ENCODE measurements around the gene CDKN1C. TPM values are rescaled to one million over a fixed set of nuclear protein-coding genes. Genes with fewer than 3 reads are reported as not detected.

CDKN1C gene
- total RNA-seq, 1 experiment from 2014 or later, result 15.4 TPM

DNA sequence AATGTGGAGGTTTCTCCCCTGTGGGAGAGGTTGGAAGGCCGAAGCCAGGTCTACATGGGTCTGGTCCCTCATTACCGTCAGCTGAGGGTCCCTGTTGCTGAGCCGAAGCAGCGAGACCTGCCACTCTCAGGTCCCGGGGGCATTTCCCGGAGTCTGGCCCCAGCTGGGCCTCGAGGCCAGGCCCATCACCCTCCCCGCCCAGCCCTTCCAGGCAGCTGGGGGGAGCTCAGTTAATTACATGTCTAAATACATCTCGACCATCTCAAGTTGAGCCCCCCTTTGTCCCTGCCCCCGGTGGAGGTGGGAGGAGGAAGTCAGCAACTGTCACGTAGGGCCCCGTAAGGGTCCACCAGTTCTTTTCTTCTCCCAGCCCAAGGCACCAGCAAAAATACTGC, 3.6 kb downstream of the CDKN1C start:
- no peak overlapping the region for H2BK5ac ChIP-seq (ENCODE audit: insufficient read length, low read length)
- H3K14ac ChIP-seq (ENCODE audit: insufficient read depth, low read length), result no peak overlapping the region
- H3K4ac ChIP-seq (ENCODE audit: low read depth, low read length), result no peak overlapping the region
- no peak overlapping the region for H4K5ac ChIP-seq (ENCODE audit: insufficient read length, low read depth, low read length)
- no peak overlapping the region for H4K91ac ChIP-seq (ENCODE audit: insufficient read length, low read depth, low read length)
- H3K56ac ChIP-seq (ENCODE audit: insufficient read length, low read depth, low read length), result no peak overlapping the region
- H3K27ac ChIP-seq (ENCODE audit: insufficient read length, low read depth, low read length), result no peak overlapping the region
- DNase-seq, result no peak
- no peaks in the 10 kb centered on the region; the same call in 1 of the 2 replicates for H3K4me1 ChIP-seq (ENCODE audit: insufficient read depth, low read length)
- H3K4me2 ChIP-seq (ENCODE audit: insufficient read depth, insufficient read length, low read length), result no peak overlapping the region
- no peaks in the 10 kb centered on the region for H3K79me1 ChIP-seq (ENCODE audit: insufficient read depth, low read depth, low read length, poor library complexity, severe bottlenecking)
- no peaks in the 10 kb centered on the region for H3K79me2 ChIP-seq (ENCODE audit: insufficient read depth, low read length)
- peaks cover 18 to 21% of the 10 kb centered on the region in 2 experiments for H3K4me1 Mint-ChIP-seq
- H3T11ph ChIP-seq (ENCODE audit: low read length), result no peak overlapping the region
- no peak overlapping the region for H2BK20ac ChIP-seq (ENCODE audit: low read depth, low read length, poor library complexity, severe bottlenecking)
- H2AK5ac ChIP-seq (ENCODE audit: insufficient read length, low read length), result no peak overlapping the region
- no peak overlapping the region for H3K9ac ChIP-seq (ENCODE audit: extremely low read depth, insufficient read length, low read length)
- H2AFZ ChIP-seq (ENCODE audit: low read length), result no peak overlapping the region
- H3K23ac ChIP-seq (ENCODE audit: insufficient read length, low read depth, low read length), result no peak overlapping the region
- H3K27me3 Mint-ChIP-seq (ENCODE audit: low read depth), result peaks cover 82% of the 10 kb centered on the region
- H3K23me2 ChIP-seq (ENCODE audit: insufficient read length, low read depth, low read length, poor library complexity, severe bottlenecking), result no peaks in the 10 kb centered on the region
- H4K20me1 ChIP-seq (ENCODE audit: control insufficient read depth, insufficient read depth, insufficient read length), result no peaks in the 10 kb centered on the region
- H2BK12ac ChIP-seq (ENCODE audit: insufficient read length, low read depth, low read length), result no peak overlapping the region
- no peak overlapping the region for H3K4me3 Mint-ChIP-seq
- peaks cover 7% of the 10 kb centered on the region; the same call in 1 of the 2 replicates for H3K27me3 ChIP-seq (ENCODE audit: insufficient read depth, low read length)
- TF ChIP-seq, protein P1, sequence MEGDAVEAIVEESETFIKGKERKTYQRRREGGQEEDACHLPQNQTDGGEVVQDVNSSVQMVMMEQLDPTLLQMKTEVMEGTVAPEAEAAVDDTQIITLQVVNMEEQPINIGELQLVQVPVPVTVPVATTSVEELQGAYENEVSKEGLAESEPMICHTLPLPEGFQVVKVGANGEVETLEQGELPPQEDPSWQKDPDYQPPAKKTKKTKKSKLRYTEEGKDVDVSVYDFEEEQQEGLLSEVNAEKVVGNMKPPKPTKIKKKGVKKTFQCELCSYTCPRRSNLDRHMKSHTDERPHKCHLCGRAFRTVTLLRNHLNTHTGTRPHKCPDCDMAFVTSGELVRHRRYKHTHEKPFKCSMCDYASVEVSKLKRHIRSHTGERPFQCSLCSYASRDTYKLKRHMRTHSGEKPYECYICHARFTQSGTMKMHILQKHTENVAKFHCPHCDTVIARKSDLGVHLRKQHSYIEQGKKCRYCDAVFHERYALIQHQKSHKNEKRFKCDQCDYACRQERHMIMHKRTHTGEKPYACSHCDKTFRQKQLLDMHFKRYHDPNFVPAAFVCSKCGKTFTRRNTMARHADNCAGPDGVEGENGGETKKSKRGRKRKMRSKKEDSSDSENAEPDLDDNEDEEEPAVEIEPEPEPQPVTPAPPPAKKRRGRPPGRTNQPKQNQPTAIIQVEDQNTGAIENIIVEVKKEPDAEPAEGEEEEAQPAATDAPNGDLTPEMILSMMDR (conservative IDR thresholded peaks at IDR 0.05), result no peak
- no peak overlapping the region for H2BK120ac ChIP-seq (ENCODE audit: low read depth, low read length, poor library complexity, severe bottlenecking)
- H3K9me3 ChIP-seq (ENCODE audit: control insufficient read depth, low read depth, low read length), result no peaks in the 10 kb centered on the region
- H3K27ac Mint-ChIP-seq, result no peak overlapping the region
- H3K9me3 Mint-ChIP-seq, result peaks cover 4 to 8% of the 10 kb centered on the region in 2 experiments; a peak in 4 of 5 replicates
- H3K18ac ChIP-seq (ENCODE audit: insufficient read length, low read depth, low read length), result no peak overlapping the region
- no CpG with 5 or more reads among the region's 12 CpGs for WGBS (ENCODE audit: extremely low coverage, insufficient read length, low lambda C conversion rate)
- H3K36me3 Mint-ChIP-seq (ENCODE audit: insufficient read depth in 1 of 3, low read depth in 3 of 3), result peaks cover 3 to 6% (median 5%) of the 10 kb centered on the region in 3 experiments; a peak in 5 of 7 replicates
- H2BK15ac ChIP-seq (ENCODE audit: low read depth, low read length), result no peak overlapping the region
- no peak overlapping the region for H4K8ac ChIP-seq (replicated peaks; ENCODE audit: insufficient read length, low read depth, low read length)
